HG03460 (cell line): Measurements from ENCODE around the gene ZNF506.
"Not testable (repeated sequence)": the region's sequence is repeated elsewhere in the genome, so short reads cannot be mapped to it uniquely, and the experiment has no call there.

Experiments
- ATAC-seq: cut with Tn5 transposase; IDR thresholded peaks from one replicate; pipeline ENCODE4 v1.9.1; 2021; ENCODE audit not compliant: unreplicated experiment

The ZNF506 gene

DNA sequence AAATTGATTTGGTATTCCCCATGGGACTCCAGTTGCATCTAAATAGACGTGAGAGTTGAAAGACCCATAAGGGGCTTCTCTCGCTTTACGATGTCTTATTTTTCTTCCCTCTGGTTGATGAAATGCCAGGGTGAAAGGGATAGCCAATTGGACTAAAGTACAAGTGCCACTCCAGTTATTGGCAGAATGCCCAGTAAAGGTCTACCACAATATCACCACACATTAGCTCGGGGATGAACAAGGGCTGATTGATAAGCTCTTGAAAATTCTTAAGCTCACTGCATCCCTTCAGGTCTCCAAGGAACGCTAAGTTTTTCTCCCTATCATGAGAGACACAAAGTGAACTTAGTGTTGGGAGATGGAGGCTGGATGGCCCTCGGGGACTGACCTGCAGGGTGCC lies 39.8 kb downstream of the ZNF506 start:
- not testable (repeated sequence) for ATAC-seq

DNA sequence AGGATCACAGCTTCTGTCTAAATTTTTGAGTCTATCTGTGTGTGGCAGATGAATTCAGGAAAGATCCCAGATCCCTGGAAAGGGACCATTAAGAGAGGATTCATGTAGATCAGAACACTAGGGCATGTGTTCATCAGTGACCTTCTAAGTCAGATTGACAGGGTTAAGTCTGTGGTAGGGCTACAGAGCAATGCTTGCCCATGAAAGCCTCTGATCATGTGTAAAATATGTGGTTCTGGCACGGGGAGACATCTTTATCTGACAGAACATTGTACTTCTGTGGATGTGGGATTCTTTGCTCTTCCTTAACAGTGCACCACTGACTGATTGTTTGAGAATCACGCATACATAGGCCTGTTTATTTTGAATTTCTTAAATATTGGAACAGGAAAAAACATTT lies 42.9 kb downstream of the ZNF506 start:
- no peak for ATAC-seq

DNA sequence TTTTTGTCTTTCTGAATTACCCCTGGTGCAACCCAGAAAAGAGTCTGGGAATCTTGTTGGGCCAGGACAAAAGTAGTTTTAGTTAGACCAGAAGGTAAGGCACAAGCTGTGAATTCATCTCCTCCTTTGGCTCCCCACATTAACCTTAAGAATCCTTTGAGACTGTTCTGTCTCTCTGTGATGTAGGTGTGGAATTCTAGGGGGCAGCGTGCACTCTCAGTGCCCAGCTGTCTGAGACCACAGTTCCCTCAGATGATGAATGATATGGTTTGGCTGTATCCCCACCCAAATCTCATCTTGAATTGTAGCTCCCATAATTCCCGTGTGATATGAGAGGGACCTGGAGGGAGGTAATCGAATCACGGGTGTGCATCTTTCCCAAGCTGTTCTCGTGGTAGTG lies 43.9 kb downstream of the ZNF506 start:
- ATAC-seq, result no peak

DNA sequence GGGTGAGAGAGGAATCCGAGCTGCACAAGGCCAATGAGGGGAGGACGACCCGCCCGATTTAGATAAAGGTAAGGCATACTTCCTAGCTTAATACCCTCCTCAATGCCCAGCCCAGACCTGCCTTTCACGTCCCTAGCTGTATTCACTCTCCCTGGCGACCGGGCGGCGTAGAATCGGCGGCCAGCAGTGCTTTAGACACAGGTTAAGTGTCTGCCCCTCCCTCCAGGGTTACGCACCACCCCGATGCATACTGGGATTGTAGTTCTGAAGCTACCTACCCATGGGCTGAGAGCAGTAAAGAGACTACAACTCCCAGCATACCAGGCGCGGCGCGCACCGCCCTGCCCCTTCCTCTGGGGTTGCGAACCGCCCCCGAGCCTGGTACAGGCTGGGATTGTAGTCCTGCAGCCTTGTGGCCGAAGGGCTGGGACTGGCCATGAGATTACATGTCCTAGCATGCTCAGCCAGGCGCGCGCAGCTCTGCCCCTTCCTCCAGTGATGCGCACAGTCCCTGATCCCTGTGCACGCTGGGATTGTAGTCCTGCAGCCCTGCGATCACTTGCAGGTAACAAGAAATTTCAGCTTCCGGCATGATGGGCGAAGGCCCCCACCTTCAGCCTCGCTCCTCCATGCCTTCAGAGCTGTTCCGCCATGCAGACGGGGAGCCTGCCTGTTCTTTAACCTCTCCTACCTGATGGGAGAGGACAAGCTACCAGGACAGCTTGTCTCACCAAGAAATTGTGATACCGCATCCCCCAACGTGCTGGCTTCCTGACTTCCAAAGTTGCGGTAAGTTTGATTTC lies 45.1 kb downstream of the ZNF506 start:
- ATAC-seq, result peak; percentile 97

DNA sequence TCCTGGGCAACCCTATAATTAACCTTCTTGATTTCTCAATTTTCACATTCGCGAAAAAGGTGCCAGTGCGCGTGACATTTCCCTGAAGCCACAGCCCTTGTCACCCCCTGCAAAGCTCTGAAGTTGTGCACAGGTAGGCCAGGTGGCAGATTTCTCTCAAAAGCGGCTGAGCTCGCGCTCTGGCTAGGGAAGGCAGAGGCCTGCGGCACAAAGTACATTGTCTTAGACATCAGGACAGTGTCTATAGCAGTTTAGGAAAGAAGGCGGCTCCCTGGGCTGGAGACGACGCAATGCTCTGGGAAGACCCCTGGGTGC lies 45.7 kb downstream of the ZNF506 start:
- ATAC-seq, result peak; percentile 10

DNA sequence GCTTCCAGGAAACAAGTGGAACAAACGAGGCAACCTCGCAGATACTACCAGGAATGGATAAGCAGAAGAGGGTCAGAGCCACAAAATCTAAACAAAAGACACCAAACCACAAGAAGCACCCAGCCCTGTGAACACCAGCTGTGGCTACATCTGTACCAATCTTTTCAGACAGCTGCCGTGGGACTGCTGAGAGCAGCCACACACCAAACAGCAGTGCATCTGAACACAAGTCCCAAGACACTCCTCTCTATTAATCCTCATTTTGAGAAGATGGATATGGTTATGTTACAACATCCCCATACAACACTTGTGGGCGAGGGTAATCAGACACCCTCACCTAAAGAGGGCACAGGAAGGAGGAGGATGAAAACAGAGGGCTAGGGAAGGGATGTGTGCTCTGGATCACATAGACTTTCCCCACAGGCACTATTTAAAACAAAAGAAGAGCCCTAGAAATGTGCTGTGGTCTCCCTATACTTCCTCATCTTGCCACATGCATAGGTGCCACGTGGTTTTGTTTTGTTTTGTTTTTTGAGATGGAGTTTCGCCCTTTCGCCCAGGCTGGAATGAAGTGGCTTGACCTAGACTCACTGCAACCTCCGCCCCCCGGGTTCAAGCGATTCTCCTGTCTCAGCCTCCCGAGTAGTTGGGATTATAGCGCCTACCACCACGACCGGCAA lies 47.1 kb downstream of the ZNF506 start:
- no peak for ATAC-seq

DNA sequence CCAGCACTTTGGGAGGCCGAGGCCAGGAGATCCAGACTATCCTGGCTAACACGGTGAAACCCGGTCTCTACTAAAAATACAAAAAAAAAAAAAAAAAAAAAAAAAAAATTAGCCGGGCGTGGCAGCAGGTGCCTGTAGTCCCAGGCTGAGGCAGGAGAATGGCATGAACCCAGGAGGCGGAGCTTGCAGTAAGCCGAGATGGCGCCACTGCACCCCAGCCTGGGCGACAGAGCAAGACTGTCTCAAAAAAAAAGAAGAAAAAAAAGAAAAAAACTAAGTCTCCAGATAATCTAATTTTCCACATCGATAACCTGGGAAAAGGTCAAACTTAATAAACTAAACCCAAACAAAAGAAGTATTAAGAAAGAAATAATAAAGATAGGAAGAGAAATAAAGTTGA lies 49.6 kb downstream of the ZNF506 start:
- not testable (repeated sequence) for ATAC-seq

DNA sequence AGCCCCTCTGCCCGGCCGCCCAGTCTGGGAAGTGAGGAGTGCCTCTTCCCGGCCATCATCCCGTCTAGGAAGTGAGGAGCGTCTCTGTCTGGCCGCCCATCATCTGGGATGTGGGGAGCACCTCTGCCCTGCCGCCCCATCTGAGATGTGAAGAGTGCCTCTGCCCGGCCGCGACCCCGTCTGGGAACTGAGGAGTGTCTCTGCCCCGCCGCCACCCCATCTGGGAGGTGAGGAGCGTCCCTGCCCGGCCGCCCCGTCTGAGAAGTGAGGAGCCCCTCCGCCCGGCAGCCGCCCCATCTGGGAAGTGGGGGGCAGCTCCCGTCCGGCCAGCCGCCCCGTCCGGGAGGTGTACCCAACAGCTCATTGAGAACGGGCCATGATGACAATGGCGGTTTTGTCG lies 51.6 kb downstream of the ZNF506 start:
- ATAC-seq, result not testable (repeated sequence)

DNA sequence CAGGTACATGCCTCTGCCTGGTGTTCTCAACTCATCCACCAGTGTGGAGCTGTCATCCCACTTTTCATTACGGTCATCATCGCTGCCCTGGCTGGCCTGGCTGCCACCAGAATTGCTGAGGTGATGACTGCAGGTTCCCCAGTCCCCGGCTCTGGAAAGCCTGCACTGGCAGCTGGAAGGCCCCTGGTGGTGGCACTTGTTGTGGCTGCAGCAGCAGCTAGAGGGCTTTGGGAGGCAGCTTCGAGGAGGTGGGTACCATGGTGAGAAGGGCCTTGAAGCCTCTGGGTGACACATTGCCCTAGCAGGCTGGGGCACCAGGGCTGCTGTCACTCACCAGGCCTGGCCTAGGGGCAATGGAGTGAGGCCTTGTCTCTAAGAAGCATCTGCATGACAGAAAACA lies 63.4 kb downstream of the ZNF506 start:
- no peak for ATAC-seq

DNA sequence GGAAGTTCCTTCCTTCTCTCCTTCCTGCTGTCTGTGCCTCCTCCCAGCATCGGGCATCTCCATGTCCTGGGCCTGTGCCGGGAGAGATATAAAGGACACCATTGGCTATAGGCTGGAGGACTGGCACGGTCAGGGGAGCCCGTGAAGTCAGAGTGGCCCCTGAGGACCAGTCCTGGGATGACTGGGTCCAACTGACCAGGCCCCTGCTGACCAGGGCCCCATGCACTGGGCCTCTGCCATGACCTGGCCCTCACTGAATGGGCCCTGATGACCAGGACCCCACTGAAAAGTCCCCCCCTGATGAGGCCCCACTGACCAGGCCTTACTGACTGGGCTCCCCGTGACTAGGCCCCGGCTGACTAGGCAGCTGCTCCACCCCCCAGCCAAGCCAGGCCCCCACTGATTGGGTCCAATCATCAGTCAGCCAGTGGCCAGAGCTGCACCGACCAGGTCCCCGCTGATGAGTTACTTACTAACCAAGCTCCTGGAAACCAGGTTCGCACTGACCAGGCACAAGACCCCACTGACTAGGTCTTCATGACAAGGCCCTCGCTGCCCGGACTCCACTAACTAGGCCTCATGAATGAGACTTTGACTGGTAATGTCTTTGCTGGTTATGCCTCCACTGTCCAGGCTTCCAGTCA lies 68.7 kb downstream of the ZNF506 start:
- ATAC-seq, result no peak

DNA sequence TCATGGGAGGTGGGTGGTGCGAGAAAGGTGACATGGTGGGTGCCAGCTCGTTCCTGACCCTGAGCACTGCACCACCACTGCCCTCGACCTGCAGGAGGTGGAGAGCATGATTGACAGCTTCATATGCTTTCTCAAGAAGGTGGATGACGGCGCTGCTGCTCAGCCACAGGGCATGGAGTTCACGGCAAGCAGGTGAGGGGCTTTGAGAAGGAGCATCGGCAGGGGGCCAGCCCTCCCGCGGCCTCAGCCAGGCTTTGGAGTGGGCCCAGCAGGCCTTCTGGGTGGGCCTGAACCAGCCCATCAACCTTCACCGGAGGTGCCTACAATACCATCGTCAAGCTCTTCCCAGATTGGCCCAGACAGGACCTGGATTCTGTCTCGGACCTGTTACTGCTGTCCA lies 69.7 kb downstream of the ZNF506 start:
- ATAC-seq, result no peak

DNA sequence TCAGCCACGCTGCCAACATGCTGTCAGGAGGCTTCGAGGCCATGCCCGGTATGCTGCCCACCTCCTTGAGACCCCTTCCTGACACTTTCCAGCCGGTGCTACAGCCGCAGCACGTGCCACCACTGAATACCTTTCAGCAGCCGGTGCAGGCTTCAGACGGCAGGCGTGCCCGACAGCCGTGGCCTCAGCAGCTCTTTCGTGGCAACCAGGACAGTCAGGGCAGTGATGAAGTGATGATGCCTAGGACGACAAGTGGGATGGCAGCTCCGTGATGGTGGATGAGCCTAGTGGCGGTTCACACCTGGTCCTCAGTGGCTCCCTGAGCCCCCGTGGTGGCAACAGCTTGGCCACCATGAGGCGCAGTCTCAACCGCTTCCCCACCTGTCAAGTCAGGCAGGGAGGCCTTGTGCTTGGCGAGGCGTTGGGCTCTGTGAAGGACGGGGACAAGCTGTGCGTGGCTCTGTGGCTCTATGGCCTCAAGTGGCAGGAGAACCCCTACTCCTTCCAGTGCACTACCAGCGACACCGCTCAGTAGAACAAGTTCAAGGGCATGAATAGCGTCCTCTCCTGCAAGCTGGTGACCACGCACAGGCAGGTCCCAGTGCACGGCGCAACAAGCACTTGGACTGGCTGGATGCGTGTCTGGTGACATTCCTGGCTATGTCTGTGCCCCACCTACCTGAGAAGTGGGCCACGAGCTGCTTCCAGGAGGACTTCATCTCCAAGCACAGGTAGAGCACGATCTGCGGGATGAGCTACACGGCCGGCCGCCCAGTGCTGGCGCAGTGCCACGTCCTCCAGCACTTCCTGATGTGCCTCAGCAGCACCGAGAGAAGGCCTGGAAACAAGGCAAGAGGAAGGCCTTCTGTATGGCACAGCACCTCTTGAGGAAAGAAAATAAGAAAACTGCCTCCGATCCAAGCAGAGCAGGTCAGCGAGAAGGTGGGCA lies 70.4 kb downstream of the ZNF506 start:
- no peak for ATAC-seq

DNA sequence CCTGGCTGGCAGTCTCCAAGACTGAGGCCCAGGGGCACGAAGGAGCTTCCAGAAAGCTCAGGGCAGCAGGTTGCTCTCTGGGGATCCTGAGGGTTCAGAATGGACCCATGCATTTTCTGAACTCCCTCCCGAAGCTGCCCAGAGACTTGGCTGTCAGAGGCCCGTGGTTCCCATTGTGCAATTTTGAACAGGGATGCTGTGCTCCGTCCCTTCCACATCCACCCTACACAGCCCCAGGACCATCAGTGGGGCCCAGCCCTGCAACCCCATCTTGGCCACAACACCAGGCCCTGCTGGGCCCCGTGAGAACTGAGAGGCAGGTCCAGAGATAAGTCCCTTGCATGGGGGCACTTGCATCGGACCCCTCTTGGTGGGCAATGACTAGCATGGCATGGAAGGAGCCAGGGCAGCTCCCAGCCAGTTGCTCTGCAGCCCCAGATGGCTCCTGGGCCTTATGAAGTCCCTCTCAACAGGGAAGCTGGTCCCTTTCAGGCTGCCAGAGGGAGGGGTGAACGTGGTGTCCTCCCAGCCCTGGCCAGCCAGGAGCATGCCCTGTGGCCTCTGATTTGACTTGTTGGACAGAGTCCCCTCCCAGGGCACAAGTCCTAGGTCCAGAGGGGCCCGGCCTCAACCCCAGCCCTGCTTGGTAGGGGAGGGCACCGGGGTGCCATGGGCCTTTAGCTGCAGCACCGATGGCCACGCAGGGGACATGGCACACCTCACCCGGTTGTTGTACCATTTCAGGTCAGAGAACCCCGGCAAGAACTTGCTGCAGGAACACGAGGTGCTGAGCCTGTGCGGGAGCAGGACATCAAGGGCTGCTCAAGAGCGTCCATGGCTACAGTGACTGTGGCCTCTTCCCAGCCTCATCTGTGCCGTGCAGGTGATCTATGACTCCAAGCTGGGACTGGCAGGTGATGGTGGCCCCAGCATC lies 71.4 kb downstream of the ZNF506 start:
- no peak for ATAC-seq

DNA sequence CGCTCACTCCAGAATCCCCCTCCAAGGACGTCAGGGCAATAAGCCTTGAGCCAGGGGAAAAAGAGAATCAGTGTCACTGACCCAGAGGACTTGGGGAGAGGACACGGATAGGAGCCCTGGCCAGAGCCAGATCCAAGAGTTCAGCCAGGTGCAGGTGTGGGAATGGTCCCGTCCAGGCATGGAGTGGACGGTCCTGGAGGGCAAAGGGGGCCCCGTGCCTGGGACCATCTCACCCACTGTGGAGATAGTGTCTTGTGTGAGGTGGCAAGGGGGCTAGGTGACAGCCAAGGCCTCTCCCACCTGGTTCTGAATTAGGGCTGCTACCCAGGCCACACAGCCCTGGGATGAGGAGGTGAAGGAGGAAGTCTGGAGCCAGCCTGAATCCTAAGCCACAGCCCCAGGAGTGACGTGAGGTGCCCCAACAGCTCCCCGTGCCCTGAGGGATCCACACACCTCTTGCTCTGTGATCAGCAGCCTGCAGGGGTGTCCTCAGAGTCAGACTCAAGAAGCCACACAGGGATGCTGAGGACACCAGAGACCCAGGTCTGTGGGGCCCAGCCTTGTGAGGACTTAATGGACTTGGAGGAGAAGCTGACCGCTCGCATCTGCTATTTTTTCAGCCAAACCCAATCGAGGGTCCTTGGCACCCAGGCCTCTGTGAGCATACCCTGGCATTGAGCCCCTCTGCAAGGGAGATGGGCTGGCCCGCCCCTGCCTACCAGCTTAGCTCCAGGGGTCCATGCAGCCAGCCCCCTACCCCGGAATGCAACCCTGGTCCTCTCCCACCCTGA lies 72.2 kb downstream of the ZNF506 start:
- ATAC-seq, result no peak

DNA sequence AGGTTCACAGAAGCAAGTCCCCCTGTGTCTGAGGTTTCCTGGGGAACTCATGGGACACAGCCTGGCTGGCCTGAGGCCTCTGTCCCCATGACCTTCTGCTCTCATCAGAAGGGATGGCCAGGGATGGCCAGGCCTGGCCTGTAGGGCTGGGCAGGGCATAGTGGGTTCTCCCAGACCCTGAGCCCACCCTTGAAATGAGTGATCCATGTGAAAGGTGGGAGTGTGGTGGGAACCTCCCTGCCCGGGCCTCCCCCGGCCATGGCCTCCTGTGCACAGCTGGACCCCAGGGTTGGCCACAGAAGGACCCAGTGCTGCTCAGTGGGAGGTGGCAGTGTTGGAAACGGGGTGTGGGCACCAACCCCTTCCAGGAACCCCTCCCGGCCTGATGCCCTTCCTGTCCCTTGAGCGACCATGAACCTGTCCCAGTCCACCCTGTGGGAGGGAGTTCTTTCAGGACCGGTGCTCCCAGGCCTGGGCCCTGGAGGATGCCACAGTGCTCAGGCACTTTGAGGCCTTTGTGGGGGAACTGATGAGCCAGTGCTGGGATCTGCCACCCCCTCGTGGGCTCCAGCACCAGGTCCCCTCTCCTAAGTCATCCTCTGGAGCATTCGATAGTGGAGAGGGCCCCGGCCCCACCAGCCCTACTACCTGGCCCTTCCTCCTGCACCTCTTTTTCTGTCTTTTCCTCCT lies 73.2 kb downstream of the ZNF506 start:
- ATAC-seq, result no peak

DNA sequence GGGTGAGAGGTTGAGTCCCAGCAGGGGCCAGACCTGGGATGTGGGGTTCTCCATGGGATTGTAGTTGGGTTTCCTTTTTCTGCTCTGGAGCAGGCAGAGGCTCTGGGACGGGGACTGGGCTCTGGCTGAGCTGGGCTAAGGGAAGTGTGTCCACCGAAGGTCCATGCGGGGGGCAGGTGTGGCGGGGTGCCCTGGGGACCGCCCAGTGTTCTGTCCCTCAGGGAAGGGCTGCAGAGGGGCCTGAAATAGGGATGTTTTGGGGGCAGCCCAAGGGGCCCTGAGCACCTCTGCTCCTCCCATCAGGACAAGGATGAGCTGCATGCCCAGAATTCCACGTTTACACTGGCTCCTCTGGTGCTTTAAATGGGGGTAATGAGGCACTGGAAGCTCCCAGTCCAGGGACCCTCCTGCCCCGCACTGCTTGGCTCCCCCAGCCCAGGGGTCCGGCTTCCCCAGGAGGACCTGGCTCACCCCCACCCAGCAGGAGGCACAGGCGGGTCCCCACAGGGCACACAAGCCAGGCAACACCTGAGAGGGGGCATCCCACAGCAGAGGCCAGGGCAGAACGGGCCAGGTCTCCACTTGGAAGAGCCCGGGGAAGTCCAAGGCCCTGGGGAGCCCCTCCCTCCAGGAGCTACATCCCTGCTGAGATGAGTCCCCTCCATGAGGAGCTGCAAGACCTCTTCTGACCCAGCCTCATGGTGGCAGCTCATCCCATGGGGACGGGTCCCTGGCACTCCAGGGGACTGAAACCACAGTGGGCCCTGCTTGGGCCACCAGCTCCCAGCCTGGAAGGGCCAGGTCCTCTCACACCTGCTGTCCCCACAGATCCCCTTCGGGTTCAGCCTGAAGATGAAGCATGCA lies 74.0 kb downstream of the ZNF506 start:
- ATAC-seq, result no peak

DNA sequence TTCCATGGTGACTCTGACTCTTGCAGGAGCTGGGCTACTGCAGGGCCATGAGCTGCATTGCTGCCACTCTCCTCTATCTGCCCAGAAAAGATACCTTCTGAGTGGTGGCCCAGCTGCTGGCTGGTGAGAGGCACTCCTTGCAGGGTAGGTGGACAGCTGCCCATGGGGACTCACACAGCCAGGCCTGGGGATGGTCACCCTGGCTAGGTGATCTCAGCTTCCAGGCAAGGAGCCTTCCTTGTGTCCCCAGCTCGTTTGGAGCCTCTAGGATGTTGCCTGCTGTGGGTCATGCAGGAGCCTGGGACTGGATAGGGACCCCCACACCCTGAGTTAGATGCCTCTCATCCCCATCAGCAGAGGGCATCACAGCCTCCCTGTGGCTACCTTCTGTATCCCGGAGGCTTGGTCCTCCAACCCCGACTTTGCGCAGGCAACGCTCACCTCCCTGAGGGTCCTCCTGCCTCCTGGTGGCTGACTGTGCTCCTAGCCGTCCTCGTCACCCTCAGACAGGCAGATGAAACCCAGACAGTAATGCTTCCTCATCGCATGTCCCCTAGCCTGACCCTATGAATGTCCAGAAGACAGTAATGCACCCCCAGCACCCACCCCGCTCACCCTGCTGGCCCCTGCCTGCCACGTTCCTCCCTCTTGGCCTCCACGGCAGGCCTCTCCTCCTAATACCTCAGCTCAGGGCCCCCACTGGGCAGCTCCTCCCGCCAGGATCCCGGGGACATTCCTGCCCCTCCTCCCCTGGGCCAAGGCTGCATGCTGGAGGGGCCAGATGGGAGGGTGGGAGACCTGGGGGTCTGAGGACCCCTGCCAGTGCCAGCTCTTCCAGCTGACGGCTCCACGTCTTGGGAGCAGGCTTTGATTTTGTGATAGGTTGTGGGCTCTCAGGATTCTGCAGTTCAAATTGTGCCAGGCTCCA lies 75.0 kb downstream of the ZNF506 start:
- no peak for ATAC-seq
